Subcutaneous abdominal adipose tissue (tissue), 5 donors: ENCODE measurements around the gene GAGE13.
"Not testable (repeated sequence)": the region's sequence is repeated elsewhere in the genome, so short reads cannot be mapped to it uniquely, and the experiment has no call there.

Experiments
- H3K27ac ChIP-seq: one replicate; pipeline ENCODE4 v1.7.0; 2013; ENCODE audit warnings: low read depth, mild to moderate bottlenecking, inconsistent platforms, low read length, moderate library complexity
- H3K27me3 ChIP-seq, 5 donors: one replicate each; pipeline ENCODE4 v1.7.0; 2013; ENCODE audit warnings: low read length in 5 of 5, inconsistent platforms in 1 of 5; ENCODE audit not compliant: control insufficient read depth in 5 of 5, insufficient read depth in 4 of 5
- H3K36me3 ChIP-seq, 5 donors: one replicate each; pipeline ENCODE4 v1.7.0; 2013; ENCODE audit warnings: low read length in 5 of 5; ENCODE audit not compliant: control insufficient read depth in 5 of 5, insufficient read depth in 5 of 5
- H3K4me1 ChIP-seq, 5 donors: one replicate each; pipeline ENCODE4 v1.7.0; 2013; ENCODE audit warnings: low read length in 5 of 5, mild to moderate bottlenecking in 3 of 5, moderate library complexity in 1 of 5; ENCODE audit not compliant: control insufficient read depth in 5 of 5, insufficient read depth in 5 of 5
- H3K4me3 ChIP-seq, 5 donors: one replicate each; pipeline ENCODE4 v1.7.0; 2013; ENCODE audit warnings: low read length in 5 of 5, low read depth in 1 of 5
- H3K9ac ChIP-seq, 5 donors: one replicate each; pipeline ENCODE4 v1.7.0; 2013; ENCODE audit warnings: low read length in 5 of 5, mild to moderate bottlenecking in 4 of 5, moderate library complexity in 3 of 5
- H3K9me3 ChIP-seq, 5 donors: one replicate each; pipeline ENCODE4 v1.7.0; 2013; ENCODE audit warnings: low read length in 5 of 5; ENCODE audit not compliant: control insufficient read depth in 5 of 5
- donor health status: healthy.
- donor health status: healthy.
- donor health status: healthy.
- donor health status: healthy.
- donor health status: healthy.

GAGE13 gene

DNA sequence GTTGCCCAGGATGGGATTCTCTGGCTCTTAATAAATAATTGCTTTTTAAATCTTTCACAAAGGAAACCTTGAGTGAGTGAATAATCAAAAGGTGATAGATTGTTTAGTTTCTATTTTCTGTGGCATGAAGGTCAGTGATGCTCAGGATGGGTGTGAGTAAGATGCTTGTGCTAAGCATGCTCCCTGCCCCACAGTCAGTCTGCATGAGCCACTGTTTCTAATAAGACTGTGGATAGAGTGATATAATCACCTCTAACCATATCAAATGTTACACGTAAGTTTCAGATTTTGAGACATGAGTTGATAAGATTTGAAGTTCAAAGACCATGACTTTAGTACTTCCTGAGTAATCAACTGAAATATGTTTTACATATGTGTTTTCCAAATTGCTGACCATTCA lies 30.7 kb upstream of the GAGE13 start:
- Histone ChIP-seq H3K27me3 (peaks cover 3 to 13% (median 5%) of the 10 kb centered on the region in 5 donors), H3K36me3 (no peaks in the 10 kb centered on the region), H3K27ac (no peak overlapping the region), H3K9ac (no peak overlapping the region), H3K9me3 (no peaks in the 10 kb centered on the region), H3K4me3 (no peak overlapping the region), H3K4me1 (no peaks in the 10 kb centered on the region)

DNA sequence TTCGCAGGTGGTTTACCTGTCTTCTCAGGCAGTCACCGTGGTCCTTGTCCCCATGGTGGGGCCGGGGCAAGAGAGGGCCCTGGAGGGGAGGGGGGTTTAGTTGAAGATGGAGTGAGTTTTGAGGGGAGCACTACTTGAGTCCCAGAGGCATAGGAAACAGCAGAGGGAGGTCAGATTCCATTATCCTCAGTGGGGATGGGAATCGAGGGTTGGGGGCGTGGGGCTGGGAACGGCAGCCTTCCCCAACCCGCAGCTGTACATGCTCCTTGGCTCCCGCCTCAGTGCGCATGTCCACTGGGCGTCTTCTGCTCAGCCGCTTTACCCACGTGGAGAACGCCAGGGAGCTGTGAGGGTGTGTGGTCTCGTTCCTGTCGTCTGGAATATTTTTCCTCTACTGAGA lies 28.0 kb upstream of the GAGE13 start, which contains the start of gene GAGE10:
Gene GAGE10, plus strand, starts transcription at position 301 of the 400 bp plus-strand sequence. CDS start 1,214 bp downstream, outside the sequence.
- H3K27me3 ChIP-seq = peaks cover 3 to 13% (median 5%) of the 10 kb centered on the region in 5 donors
- H3K36me3 ChIP-seq = no peaks in the 10 kb centered on the region
- H3K27ac ChIP-seq = no peak within 1 kb of the TSS
- H3K4me1 ChIP-seq = peaks cover 0 to under 1% (median 0%) of the 10 kb centered on the region in 5 donors
- H3K9me3 ChIP-seq = no peaks in the 10 kb centered on the region
- H3K9ac ChIP-seq = no peak within 1 kb of the TSS
- H3K4me3 ChIP-seq = no peak within 1 kb of the TSS

DNA sequence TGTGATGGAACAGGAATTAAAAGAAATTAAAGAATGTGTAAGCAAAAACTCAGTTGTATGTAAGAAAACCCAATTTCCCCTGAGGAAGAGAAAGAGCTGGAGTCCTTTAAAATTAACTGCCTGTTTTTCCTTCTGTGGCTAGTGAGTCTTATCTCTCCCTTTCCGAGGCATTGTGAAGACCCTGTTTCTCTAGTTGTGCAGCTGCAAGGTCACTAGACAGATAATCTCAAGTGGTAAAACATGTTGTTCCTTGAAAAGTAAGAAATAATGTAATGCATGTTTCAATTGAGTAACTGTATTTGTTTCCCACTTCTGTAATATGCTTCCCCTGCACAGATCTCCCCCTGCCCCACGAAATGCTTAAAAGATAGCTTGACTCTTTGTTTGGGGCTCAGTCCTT lies 23.6 kb upstream of the GAGE13 start:
- not testable (repeated sequence) for H3K9ac ChIP-seq, H3K27me3 ChIP-seq, H3K27ac ChIP-seq, H3K9me3 ChIP-seq, H3K4me3 ChIP-seq, H3K36me3 ChIP-seq
- H3K4me1 ChIP-seq = peaks cover 0 to 21% (median 14%) of the 10 kb centered on the region in 5 donors

DNA sequence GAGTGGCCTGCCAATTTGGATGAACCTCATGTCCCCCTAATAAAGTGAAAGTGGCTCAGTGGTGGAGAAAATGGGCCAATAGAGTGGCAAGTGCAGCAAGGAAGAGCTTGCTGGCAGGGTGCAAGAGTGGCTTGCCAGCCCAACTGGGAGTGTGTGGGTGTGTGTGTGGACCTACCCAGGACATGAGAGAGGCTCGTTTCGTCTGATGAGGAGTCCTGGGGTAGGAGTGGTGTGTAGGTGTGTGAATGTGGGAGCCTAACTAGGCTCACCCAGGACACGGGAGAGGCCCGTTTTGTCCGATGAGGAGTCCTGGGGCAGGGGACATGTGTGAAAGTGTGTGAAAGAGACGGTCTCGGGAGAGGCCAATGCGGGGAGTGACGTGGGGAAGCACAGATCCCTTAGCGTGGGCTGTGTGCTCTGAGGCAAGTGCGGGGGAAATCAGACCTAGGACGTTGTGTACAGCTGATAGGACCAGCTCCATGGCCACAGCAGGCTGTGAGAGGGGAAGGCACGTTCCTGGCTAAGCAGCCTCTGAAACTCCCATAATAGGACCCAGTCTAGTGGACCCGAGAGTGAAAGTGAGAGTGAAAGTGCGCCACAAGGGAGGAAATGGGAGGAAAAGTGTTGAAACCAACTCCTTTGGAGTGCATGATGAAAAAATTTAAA lies 22.6 kb upstream of the GAGE13 start:
- H3K4me1 ChIP-seq = peaks cover 0 to 21% (median 14%) of the 10 kb centered on the region in 5 donors
- H3K27me3 ChIP-seq = peaks cover under 1 to 11% (median 4%) of the 10 kb centered on the region in 5 donors
- peak overlapping the region in 4 of 5 donors; percentile 44 to 56 (median 52) for H3K9ac ChIP-seq
- no peaks in the 10 kb centered on the region for H3K9me3 ChIP-seq
- no peak overlapping the region for H3K27ac ChIP-seq
- H3K4me3 ChIP-seq = peak overlapping the region; percentile 60 to 79 (median 64)
- no peaks in the 10 kb centered on the region for H3K36me3 ChIP-seq

DNA sequence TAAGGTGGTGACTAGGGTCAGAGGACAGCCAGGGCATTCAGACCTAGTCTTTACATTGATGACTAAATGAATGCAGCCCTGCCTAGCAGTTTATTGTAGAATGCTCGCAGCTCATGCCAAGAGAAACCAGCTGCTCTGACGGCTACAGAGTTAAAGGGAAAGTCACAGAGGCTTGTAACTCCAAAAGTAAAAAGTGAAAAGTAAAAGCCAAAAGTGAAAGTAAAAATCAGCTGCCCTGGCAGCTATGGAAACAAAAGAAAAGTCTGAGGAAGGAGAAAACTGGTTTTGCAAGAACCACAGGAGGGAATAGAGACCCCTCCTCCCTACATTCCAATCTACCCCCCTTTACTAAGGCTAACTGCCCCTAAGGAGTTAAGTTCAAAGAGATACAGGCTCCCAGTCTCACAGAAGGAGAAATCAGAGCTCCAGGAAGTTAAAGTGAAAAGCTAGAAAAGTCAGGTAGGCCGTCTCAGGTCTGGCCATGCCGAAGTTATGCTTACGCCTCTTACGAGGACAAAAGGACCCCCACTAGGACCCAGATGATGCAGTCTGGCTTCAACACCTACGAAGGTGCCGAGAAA lies 21.9 kb upstream of the GAGE13 start:
- Histone ChIP-seq H3K27ac (no peak overlapping the region), H3K9me3 (no peaks in the 10 kb centered on the region), H3K4me3 (peak overlapping the region; percentile 60 to 79 (median 64)), H3K27me3 (peaks cover 0 to 3% (median 0%) of the 10 kb centered on the region in 5 donors), H3K9ac (peak overlapping the region in 4 of 5 donors; percentile 44 to 56 (median 52)), H3K36me3 (no peaks in the 10 kb centered on the region), H3K4me1 (peaks cover 0 to 21% (median 14%) of the 10 kb centered on the region in 5 donors)

DNA sequence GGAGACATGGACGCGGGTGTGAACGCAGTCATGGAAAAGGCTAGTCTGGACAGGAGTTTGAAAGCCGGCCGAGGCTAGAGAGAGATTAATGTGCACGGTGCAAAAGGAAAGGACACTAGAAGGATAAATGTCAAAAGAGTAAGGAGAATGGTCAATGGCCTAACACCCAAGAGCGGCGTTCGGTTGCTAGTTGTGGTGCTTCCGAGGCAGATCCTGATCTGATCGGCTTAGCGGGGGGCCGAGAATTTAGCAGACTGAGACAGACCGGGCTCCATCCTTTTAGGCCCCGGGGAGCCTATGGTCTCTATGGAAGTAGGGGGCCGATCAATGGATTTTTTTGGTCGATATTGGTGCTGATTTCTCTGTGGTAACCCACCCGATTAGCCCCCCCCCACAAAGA lies 21.0 kb upstream of the GAGE13 start:
- Histone ChIP-seq H3K36me3 (no peaks in the 10 kb centered on the region), H3K27me3 (peaks cover 0 to 3% (median 0%) of the 10 kb centered on the region in 5 donors), H3K4me1 (peaks cover 0 to 21% (median 14%) of the 10 kb centered on the region in 5 donors), H3K9me3 (no peaks in the 10 kb centered on the region), H3K9ac (no peak overlapping the region), H3K27ac (no peak overlapping the region), H3K4me3 (peak overlapping the region in 1 of 5 donors; percentile 62)

DNA sequence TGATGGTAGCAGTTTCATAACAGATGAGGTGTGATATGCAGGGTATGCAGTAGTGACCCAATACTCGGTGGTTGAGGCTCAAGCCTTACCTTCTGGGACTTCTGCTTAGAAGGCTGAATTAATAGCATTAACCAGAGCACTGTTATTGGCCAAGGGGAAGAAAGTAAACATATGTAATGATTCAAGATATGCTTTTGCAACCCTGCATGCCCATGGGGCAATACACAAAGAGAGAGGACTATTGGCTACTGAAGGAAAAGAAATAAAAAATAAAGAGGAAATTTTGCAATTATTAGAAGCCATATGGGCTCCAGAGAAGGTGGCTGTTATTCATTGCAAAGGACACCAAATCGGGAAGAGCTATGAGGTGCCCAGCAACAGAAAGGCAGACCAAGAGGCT lies 19.2 kb upstream of the GAGE13 start:
- peaks cover 0 to 6% (median 0%) of the 10 kb centered on the region in 5 donors for H3K27me3 ChIP-seq
- H3K9me3 ChIP-seq = no peaks in the 10 kb centered on the region
- no peaks in the 10 kb centered on the region for H3K36me3 ChIP-seq
- H3K9ac ChIP-seq = no peak overlapping the region
- H3K4me1 ChIP-seq = peaks cover 0 to 21% (median 14%) of the 10 kb centered on the region in 5 donors
- H3K4me3 ChIP-seq = no peak overlapping the region
- H3K27ac ChIP-seq = no peak overlapping the region

DNA sequence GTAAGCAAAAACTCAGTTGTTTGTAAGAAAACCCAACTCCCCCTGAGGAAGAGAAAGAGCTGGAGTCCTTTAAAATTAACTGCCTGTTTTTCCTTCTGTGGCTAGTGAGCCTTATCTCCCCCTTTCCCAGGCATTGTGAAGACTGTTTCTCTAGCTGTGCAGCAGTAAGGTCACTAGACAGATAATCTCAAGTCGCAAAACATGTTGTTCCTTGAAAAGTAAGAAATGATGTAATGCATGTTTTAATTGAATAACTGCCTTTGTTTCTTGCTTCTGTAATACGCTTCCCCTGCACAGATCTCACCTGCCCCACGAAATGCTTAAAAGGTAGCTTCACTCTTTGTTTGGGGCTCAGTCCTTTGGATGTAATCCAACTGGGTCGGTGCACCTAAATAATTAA lies 15.3 kb upstream of the GAGE13 start:
- no peak overlapping the region for H3K27ac ChIP-seq
- H3K36me3 ChIP-seq = no peaks in the 10 kb centered on the region
- no peak overlapping the region for H3K9ac ChIP-seq
- no peaks in the 10 kb centered on the region for H3K9me3 ChIP-seq
- H3K27me3 ChIP-seq = peaks cover 0 to 6% (median 0%) of the 10 kb centered on the region in 5 donors
- H3K4me3 ChIP-seq = no peak overlapping the region
- H3K4me1 ChIP-seq = no peaks in the 10 kb centered on the region

DNA sequence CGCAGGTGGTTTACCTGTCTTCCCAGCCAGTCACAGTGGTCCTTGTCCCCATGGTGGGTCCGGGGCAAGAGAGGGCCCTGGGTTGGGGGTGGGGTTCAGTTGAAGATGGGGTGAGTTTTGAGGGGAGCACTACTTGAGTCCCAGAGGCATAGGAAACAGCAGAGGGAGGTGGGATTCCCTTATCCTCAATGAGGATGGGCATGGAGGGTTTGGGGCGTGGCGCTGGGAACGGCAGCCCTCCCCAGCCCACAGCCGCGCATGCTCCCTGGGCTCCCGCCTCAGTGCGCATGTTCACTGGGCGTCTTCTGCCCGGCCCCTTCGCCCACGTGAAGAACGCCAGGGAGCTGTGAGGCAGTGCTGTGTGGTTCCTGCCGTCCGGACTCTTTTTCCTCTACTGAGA lies 9.6 kb upstream of the GAGE13 start, which contains the start of gene GAGE12J:
Gene GAGE12J, plus strand, starts transcription at position 301 of the 400 bp plus-strand sequence. CDS start 1,157 bp downstream, outside the sequence.
- not testable (repeated sequence) for H3K27ac ChIP-seq, H3K4me3 ChIP-seq, H3K27me3 ChIP-seq, H3K9me3 ChIP-seq, H3K4me1 ChIP-seq, H3K36me3 ChIP-seq, H3K9ac ChIP-seq

DNA sequence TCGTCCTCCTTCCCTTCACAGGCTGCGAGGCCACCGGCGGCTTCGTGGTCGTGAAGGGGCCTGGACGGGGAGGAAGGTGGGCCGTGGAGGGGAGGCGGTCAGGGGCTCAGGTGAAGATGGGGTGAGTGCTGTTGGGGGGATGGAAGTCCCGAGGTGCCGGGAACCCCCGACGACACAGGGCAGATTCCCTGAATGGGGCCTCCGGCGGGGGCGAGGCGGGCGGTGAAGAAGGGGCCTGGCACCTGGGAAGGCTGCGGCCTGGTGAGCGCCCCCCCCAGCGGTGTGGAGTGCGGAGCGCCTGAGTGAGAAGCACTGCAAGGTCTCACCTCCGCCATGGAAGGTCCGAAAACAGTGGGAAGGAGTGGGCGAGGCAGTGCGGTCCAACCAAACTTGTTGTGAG lies 9.1 kb upstream of the GAGE13 start:
- not testable (repeated sequence) for H3K9me3 ChIP-seq, H3K27me3 ChIP-seq, H3K4me3 ChIP-seq, H3K4me1 ChIP-seq, H3K27ac ChIP-seq, H3K36me3 ChIP-seq, H3K9ac ChIP-seq
